Rectal smooth muscle tissue (tissue), 1 donor: ENCODE results near the gene TMTC4.

Source experiments
- H3K27ac ChIP-seq: one replicate; pipeline ENCODE4 v1.7.0; 2013; ENCODE audit warnings: low read depth, low read length, inconsistent platforms
- H3K27me3 ChIP-seq: one replicate; pipeline ENCODE4 v1.7.0; 2013; ENCODE audit warnings: low read length; ENCODE audit not compliant: control insufficient read depth, insufficient read depth
- H3K36me3 ChIP-seq: one replicate; pipeline ENCODE4 v1.7.0; 2013; ENCODE audit warnings: low read length; ENCODE audit not compliant: control insufficient read depth, insufficient read depth
- H3K4me1 ChIP-seq: one replicate; pipeline ENCODE4 v1.7.0; 2013; ENCODE audit warnings: low read length; ENCODE audit not compliant: control insufficient read depth, insufficient read depth
- H3K4me3 ChIP-seq: one replicate; pipeline ENCODE4 v1.7.0; 2013; ENCODE audit warnings: low read length
- H3K9ac ChIP-seq: one replicate; pipeline ENCODE4 v1.7.0; 2013; ENCODE audit warnings: low read length

TMTC4 gene

GRCh38 chr13:100662468-100663211 is 12.0 kb downstream of the TMTC4 start:
- no peaks in the 10 kb centered on the region for H3K27me3 ChIP-seq
- H3K27ac ChIP-seq, result no peak overlapping the region
- H3K9ac ChIP-seq, result no peak overlapping the region
- H3K36me3 ChIP-seq, result peaks cover 15% of the 10 kb centered on the region
- H3K4me3 ChIP-seq, result no peak overlapping the region
- H3K4me1 ChIP-seq, result no peaks in the 10 kb centered on the region

DNA sequence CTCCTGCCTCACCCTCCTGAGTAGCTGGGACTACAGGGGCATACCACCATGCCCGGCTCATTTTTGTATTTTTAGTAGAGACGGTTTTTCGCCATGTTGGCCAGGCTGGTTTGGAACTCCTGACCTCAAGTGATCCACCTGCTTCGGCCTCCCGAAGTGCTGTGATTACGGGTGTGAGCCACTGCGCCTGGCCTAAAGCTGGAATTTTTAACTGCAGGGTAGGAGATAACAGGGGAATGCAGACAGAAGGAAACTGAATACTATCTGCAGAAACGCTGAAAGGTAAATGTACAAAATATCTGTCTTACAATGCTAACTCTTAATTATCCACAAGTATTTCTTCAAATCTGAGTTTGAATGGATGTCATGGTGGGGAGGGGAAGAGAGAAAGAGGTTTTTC is 13.8 kb downstream of the TMTC4 start:
- Histone ChIP-seq H3K27me3 (no peaks in the 10 kb centered on the region), H3K36me3 (peaks cover 19% of the 10 kb centered on the region), H3K9ac (no peak overlapping the region), H3K27ac (no peak overlapping the region), H3K4me1 (no peaks in the 10 kb centered on the region), H3K4me3 (no peak overlapping the region)

DNA sequence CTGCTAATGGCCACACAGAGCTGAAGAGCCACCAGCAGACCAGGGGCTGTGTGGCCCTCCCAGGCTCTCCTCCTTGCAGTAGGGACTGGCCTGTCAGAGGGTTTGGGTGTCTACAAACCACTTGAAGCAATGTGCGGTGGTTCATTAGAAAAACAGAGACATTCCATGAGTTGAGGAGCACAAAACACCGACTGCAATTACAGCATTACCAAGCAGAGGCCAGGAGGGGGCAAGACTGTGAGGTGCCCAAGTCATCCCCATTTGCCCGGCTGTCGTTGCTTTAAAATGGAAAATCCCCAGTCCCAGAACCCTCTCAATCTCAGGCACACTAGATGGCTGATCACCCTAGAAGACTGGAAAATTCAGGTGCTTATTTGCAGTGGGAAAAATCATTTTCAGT is 15.0 kb downstream of the TMTC4 start:
- Histone ChIP-seq H3K27me3 (no peaks in the 10 kb centered on the region), H3K9ac (no peak overlapping the region), H3K4me1 (no peaks in the 10 kb centered on the region), H3K36me3 (peaks cover 14% of the 10 kb centered on the region), H3K27ac (no peak overlapping the region), H3K4me3 (no peak overlapping the region)

GRCh38 chr13:100658363-100658762 is 16.2 kb downstream of the TMTC4 start:
- Histone ChIP-seq H3K27me3 (no peaks in the 10 kb centered on the region), H3K9ac (no peak overlapping the region), H3K27ac (no peak overlapping the region), H3K4me3 (no peak overlapping the region), H3K36me3 (peaks cover 4% of the 10 kb centered on the region), H3K4me1 (no peaks in the 10 kb centered on the region)

GRCh38 chr13:100657881-100658315 is 16.7 kb downstream of the TMTC4 start:
- no peak overlapping the region for H3K4me3 ChIP-seq
- no peak overlapping the region for H3K27ac ChIP-seq
- no peaks in the 10 kb centered on the region for H3K27me3 ChIP-seq
- no peaks in the 10 kb centered on the region for H3K4me1 ChIP-seq
- H3K9ac ChIP-seq, result no peak overlapping the region
- peaks cover 4% of the 10 kb centered on the region for H3K36me3 ChIP-seq

- Histone ChIP-seq H3K27me3 (no peaks in the 10 kb centered on the region), H3K27ac (no peak overlapping the region), H3K4me1 (no peaks in the 10 kb centered on the region), H3K36me3 (peaks cover 4% of the 10 kb centered on the region), H3K9ac (no peak overlapping the region), H3K4me3 (no peak overlapping the region)
These were observed 22.1 kb downstream of the TMTC4 start for GRCh38 chr13:100652510-100652909.

DNA sequence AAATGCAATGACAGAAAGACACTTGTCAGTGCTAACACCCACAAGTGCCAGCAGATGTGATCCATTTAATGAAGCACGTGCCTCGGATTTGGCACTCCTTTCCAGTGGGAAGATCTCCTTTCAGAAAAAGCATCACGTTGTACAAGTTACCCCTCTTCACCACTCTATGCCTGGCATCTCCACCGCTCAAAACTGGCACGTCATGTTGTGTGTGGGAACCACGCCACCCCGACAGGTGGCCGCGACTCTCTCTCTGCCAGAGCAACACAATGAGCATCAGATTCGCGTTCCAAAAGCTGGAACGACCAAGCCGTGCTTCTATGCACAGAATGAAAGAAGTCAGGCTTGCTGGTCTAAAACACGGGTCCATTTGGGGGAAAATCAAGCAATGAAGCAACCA is 24.3 kb downstream of the TMTC4 start:
- Histone ChIP-seq H3K9ac (no peak overlapping the region), H3K27ac (no peak overlapping the region)

GRCh38 chr13:100648354-100648753 is 26.2 kb downstream of the TMTC4 start:
- Histone ChIP-seq H3K4me3 (no peak overlapping the region), H3K9ac (no peak overlapping the region), H3K36me3 (no peaks in the 10 kb centered on the region), H3K4me1 (no peaks in the 10 kb centered on the region), H3K27ac (no peak overlapping the region), H3K27me3 (no peaks in the 10 kb centered on the region)

More for the DNA sequence above, 24.3 kb downstream of the TMTC4 start:
- Histone ChIP-seq H3K36me3 (no peaks in the 10 kb centered on the region), H3K4me3 (no peak overlapping the region), H3K4me1 (no peaks in the 10 kb centered on the region), H3K27me3 (no peaks in the 10 kb centered on the region)

GRCh38 chr13:100646871-100647270 is 27.7 kb downstream of the TMTC4 start:
- H3K27ac ChIP-seq, result no peak overlapping the region
- no peak overlapping the region for H3K4me3 ChIP-seq
- H3K27me3 ChIP-seq, result no peaks in the 10 kb centered on the region
- H3K9ac ChIP-seq, result no peak overlapping the region
- H3K36me3 ChIP-seq, result peaks cover 5% of the 10 kb centered on the region
- no peaks in the 10 kb centered on the region for H3K4me1 ChIP-seq

- H3K27me3 ChIP-seq, result no peaks in the 10 kb centered on the region
- no peaks in the 10 kb centered on the region for H3K4me1 ChIP-seq
- peaks cover 5% of the 10 kb centered on the region for H3K36me3 ChIP-seq
- H3K27ac ChIP-seq, result no peak overlapping the region
- H3K4me3 ChIP-seq, result no peak overlapping the region
- no peak overlapping the region for H3K9ac ChIP-seq
These were observed 28.4 kb downstream of the TMTC4 start for GRCh38 chr13:100646030-100646673.

DNA sequence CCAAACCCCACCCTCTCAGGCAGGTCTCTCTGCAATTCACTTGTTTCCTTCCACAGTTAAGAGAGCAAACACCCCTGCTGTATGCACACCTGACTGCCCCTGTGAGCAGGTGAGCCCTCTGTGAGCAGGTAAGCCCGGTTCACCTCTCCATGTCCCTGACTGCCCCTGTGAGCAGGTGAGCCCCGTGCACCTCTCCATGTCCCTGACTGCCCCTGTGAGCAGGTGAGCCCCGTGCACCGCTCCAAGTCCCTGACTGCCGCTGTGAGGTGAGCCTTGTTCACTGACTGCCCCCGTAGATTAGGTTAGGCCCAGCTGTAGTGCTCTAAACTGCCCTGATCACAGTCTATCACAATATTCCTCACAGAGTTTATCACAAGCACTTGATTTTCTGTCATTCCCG is 29.2 kb downstream of the TMTC4 start:
- no peak overlapping the region for H3K27ac ChIP-seq
- no peaks in the 10 kb centered on the region for H3K4me1 ChIP-seq
- H3K9ac ChIP-seq, result no peak overlapping the region
- no peaks in the 10 kb centered on the region for H3K27me3 ChIP-seq
- peaks cover 5% of the 10 kb centered on the region for H3K36me3 ChIP-seq
- H3K4me3 ChIP-seq, result no peak overlapping the region

GRCh38 chr13:100644371-100644770 is 30.2 kb downstream of the TMTC4 start:
- Histone ChIP-seq H3K4me3 (no peak overlapping the region), H3K4me1 (no peaks in the 10 kb centered on the region), H3K27ac (no peak overlapping the region), H3K36me3 (peaks cover 5% of the 10 kb centered on the region), H3K9ac (no peak overlapping the region), H3K27me3 (no peaks in the 10 kb centered on the region)

GRCh38 chr13:100637796-100638195 is 36.8 kb downstream of the TMTC4 start:
- Histone ChIP-seq H3K4me1 (peaks cover 3% of the 10 kb centered on the region), H3K27me3 (no peaks in the 10 kb centered on the region), H3K9ac (no peak overlapping the region), H3K27ac (no peak overlapping the region), H3K4me3 (no peak overlapping the region), H3K36me3 (peaks cover 18% of the 10 kb centered on the region)
